ENCODE results near the gene RIPPLY1. TPM values are rescaled to one million over a fixed set of nuclear protein-coding genes. Genes with fewer than 3 reads are reported as not detected.

The RIPPLY1 gene
- total RNA-seq, 3 donors from 2014 or later = not detected

DNA sequence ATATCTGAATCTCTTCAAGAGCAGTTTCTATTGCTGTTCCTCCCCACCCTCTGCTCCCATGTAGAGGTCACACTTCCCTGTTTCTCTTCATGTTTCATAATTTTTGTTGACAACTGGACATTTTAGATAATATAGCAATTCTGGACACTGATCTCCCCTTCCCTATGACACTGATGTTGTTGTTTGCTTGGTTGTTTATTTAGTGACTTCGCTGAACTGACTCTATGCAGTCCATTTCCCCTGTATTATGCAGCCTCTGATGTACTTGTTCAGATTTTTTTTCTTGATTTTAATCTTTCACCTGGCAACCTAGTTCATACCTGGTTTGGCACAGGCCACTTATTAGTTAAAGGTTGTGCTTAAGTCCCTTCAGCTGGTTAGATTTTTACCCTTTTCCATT lies 46.2 kb upstream of the RIPPLY1 start:
- no peaks in the 10 kb centered on the region for H3K36me3 ChIP-seq (ENCODE audit: low read depth)
- DNase-seq (no peak), ATAC-seq (no peak)
- H3K4me3 ChIP-seq = no peak overlapping the region
- no peaks in the 10 kb centered on the region for H3K9me3 ChIP-seq
- intact Hi-C loops (cut with DNase I, micrococcal nuclease) = no loop called here
- no peaks in the 10 kb centered on the region for H3K4me1 ChIP-seq (ENCODE audit: low read depth)
- TF ChIP-seq, protein P1, sequence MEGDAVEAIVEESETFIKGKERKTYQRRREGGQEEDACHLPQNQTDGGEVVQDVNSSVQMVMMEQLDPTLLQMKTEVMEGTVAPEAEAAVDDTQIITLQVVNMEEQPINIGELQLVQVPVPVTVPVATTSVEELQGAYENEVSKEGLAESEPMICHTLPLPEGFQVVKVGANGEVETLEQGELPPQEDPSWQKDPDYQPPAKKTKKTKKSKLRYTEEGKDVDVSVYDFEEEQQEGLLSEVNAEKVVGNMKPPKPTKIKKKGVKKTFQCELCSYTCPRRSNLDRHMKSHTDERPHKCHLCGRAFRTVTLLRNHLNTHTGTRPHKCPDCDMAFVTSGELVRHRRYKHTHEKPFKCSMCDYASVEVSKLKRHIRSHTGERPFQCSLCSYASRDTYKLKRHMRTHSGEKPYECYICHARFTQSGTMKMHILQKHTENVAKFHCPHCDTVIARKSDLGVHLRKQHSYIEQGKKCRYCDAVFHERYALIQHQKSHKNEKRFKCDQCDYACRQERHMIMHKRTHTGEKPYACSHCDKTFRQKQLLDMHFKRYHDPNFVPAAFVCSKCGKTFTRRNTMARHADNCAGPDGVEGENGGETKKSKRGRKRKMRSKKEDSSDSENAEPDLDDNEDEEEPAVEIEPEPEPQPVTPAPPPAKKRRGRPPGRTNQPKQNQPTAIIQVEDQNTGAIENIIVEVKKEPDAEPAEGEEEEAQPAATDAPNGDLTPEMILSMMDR (IDR thresholded peaks at IDR 0.05) = no peak

DNA sequence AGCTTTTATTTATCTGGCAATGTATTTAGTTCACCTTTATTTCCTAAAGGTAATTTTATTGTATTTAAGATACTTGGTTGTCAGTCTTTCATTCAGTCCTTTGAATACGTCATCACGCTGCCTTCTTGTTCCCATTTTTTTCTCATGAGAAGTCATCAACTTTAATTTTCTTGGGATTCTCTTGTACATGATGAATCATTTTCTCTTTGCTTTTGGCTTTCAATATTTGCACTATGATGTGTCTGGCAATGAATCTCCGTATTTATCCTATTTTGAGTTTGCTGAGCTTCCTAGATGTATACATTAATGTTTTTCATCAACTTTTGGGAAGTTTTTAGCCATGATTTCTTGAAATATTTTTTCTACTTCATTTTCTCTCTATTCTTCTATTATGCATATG lies 45.5 kb upstream of the RIPPLY1 start:
- TF ChIP-seq, protein P1 (IDR thresholded peaks at IDR 0.05) = no peak
- intact Hi-C loops (cut with DNase I, micrococcal nuclease) = no loop called here
- Histone ChIP-seq H3K4me3 (no peak overlapping the region), H3K36me3 (ENCODE audit: low read depth) (no peaks in the 10 kb centered on the region), H3K9me3 (no peaks in the 10 kb centered on the region), H3K4me1 (ENCODE audit: low read depth) (no peaks in the 10 kb centered on the region)
- ATAC-seq = no peak
- DNase-seq = no peak

DNA sequence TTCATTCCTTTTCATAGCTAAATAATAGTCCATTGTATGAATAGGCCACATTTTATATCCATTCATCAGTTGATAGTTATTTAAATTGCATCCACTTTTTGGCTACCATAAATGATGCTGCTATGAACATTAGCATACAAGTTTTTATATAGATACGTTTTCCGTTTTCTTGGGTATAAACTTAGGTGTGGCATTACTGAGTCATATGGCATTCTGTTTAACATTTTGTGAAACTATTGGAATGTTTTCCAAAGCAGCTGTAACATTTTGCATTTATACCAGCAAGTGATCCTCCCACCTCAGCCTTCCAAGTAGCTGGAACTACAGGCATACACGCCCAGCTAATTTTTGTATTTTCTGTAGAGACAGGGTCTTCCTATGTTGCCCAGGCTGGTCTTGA lies 43.3 kb upstream of the RIPPLY1 start:
- no peak for ATAC-seq
- no peak for DNase-seq
- Histone ChIP-seq H3K4me1 (ENCODE audit: low read depth) (no peaks in the 10 kb centered on the region), H3K9me3 (no peaks in the 10 kb centered on the region), H3K36me3 (ENCODE audit: low read depth) (no peaks in the 10 kb centered on the region), H3K4me3 (no peak overlapping the region)
- TF ChIP-seq, protein P1 (IDR thresholded peaks at IDR 0.05) = no peak
- intact Hi-C loops (cut with DNase I, micrococcal nuclease) = no loop called here

DNA sequence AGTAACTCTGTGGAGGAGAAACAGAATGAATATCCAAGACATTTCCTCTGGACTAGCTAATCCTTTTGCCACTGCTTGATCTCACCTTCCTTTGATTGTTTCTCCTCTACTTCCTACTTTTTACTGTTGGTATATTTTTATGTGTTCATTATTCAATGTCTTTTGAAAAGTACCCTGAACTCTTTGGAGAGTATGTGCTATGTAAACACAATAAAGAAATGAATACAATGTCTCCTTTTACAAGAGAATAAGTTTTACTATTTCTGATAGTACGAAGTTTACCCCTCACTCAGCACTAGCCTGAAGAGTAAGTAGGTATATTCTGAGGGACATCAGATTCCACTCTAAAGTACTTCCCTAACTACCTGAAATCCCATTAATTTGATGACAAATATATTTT lies 36.9 kb upstream of the RIPPLY1 start:
- intact Hi-C loops (cut with DNase I, micrococcal nuclease) = no loop called here
- no peaks in the 10 kb centered on the region for H3K9me3 ChIP-seq
- DNase-seq (no peak), ATAC-seq (peak; percentile 36)
- TF ChIP-seq, protein P1 (IDR thresholded peaks at IDR 0.05) = no peak
- no peaks in the 10 kb centered on the region for H3K36me3 ChIP-seq (ENCODE audit: low read depth)
- H3K4me1 ChIP-seq (ENCODE audit: low read depth) = no peaks in the 10 kb centered on the region
- no peak overlapping the region for H3K4me3 ChIP-seq

GRCh38 chrX:106939566-106939965 lies 36.4 kb upstream of the RIPPLY1 start:
- H3K9me3 ChIP-seq = no peaks in the 10 kb centered on the region
- H3K36me3 ChIP-seq (ENCODE audit: low read depth) = no peaks in the 10 kb centered on the region
- no peak for DNase-seq
- ATAC-seq = no peak
- no peaks in the 10 kb centered on the region for H3K4me1 ChIP-seq (ENCODE audit: low read depth)
- H3K4me3 ChIP-seq = no peak overlapping the region
- intact Hi-C loops (cut with DNase I, micrococcal nuclease) = no loop called here
- TF ChIP-seq, protein P1 (IDR thresholded peaks at IDR 0.05) = no peak

GRCh38 chrX:106936246-106936645 lies 33.1 kb upstream of the RIPPLY1 start:
- ATAC-seq (no peak), DNase-seq (no peak)
- H3K4me3 ChIP-seq = no peak overlapping the region
- no peaks in the 10 kb centered on the region for H3K36me3 ChIP-seq (ENCODE audit: low read depth)
- no peaks in the 10 kb centered on the region for H3K4me1 ChIP-seq (ENCODE audit: low read depth)
- intact Hi-C loops (cut with DNase I, micrococcal nuclease) = no loop called here
- TF ChIP-seq, protein P1 (IDR thresholded peaks at IDR 0.05) = no peak
- H3K9me3 ChIP-seq = no peaks in the 10 kb centered on the region

Data from mucosa of descending colon (tissue), 3 donors.